ENCODE measurements around the gene STPG3. TPM values are rescaled to one million over a fixed set of nuclear protein-coding genes. Genes with fewer than 3 reads are reported as not detected.
A peak's percentile ranks its signal among the peaks of the same experiment; 100 is the strongest.

The STPG3 gene
- total and polyA plus RNA-seq, 2 of the 8 experiments (the other 6 are each of a cell fraction or from before 2014, with no cell fraction given) = not detected

DNA sequence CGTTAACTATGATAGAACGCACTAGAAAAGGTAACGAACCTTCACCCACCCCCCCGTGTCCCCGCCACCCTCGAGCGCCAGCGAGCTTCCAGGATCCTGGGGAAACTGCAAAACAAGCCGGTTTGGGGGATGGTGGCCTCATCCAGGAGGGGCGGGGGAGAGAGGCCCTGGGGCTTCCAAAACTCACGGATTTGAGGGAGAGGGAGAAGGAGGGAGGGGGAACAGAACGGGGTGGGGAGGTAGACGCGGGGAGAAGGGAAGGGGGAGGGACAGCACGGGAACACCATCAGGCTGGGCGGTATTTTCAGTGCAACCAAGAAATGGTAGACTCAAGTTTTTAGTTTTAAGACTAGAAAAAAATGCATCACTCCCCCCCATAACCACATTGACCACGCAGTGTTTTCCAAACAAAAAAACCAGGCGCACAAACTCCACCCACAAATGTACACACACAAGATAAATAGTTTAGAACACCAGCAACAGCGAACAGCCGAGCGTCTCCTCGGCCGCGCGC lies 49.5 kb downstream of the STPG3 start (continued):
- TF ChIP-seq, protein P1, sequence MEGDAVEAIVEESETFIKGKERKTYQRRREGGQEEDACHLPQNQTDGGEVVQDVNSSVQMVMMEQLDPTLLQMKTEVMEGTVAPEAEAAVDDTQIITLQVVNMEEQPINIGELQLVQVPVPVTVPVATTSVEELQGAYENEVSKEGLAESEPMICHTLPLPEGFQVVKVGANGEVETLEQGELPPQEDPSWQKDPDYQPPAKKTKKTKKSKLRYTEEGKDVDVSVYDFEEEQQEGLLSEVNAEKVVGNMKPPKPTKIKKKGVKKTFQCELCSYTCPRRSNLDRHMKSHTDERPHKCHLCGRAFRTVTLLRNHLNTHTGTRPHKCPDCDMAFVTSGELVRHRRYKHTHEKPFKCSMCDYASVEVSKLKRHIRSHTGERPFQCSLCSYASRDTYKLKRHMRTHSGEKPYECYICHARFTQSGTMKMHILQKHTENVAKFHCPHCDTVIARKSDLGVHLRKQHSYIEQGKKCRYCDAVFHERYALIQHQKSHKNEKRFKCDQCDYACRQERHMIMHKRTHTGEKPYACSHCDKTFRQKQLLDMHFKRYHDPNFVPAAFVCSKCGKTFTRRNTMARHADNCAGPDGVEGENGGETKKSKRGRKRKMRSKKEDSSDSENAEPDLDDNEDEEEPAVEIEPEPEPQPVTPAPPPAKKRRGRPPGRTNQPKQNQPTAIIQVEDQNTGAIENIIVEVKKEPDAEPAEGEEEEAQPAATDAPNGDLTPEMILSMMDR (IDR thresholded peaks at IDR 0.05; ENCODE audit: control extremely low read depth in 1 of 3, insufficient read depth in 1 of 3, low read depth in 1 of 3, low read length in 3 of 3) = no peak
- TF ChIP-seq HDAC2 (IDR thresholded peaks at IDR 0.05; ENCODE audit: borderline replicate concordance in 1 of 2, low read depth in 2 of 2, low read length in 2 of 2) = 0 out of 4 replicates have a peak, but pooled peaks of 1 of the 2 experiments have one; percentile 44

All from H1 (cell line).